ENCODE measurements around the gene TSC22D4.

GRCh38 chr7:100464210-100464660 is 14.8 kb downstream of the TSC22D4 start, which contains the start of gene SPACDR:
- no peak for TF ChIP-seq POLR2AphosphoS5 (IDR thresholded peaks at IDR 0.05; ENCODE audit: low read depth, low read length)
- TF ChIP-seq SIN3A (IDR thresholded peaks at IDR 0.05; ENCODE audit: borderline replicate concordance, insufficient read depth, low read length) = no peak
- TF ChIP-seq TAF1 (IDR thresholded peaks at IDR 0.05; ENCODE audit: borderline replicate concordance, insufficient read depth, low read length) = no peak
